GM21367 (cell line): ENCODE data around the gene LHB.

ENCODE experiments used
- ATAC-seq: cut with Tn5 transposase; IDR thresholded peaks from one replicate; pipeline ENCODE4 v1.9.1; 2021; ENCODE audit not compliant: unreplicated experiment

Gene LHB

DNA sequence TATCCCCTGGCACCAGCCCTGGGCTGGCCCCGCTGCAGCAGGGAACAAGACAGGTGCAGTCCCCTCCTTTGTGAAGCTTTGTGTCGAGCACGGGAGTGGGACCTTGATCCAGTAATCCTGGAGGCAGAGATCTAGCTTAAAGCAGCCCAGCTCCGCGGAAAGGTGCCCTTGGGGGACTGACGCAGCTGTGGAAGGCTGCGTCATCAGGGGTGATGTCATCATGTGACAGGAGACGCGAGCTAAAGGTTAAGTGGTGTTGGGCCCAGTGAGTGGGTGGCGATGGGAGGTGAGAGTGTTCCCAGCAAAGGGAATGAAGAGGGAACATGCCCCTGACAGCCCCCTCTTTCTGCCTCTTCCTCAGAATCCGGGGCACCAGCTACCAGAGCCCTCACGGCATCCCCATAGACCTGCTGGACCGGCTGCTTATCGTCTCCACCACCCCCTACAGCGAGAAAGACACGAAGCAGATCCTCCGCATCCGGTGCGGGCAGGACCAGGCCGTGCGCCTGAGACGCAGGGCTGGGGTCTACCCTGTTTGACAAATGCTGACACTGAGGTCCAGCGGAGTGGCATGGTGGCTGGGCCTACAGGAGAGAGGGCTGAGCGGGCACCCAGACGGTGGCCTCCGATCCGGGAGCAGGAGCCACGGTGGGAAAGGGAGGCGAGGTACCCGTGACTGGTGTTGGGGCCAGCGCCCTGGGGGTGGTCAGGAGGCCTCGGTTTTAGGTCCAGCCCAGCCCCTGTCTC lies 2.6 kb downstream of the LHB start:
- ATAC-seq = no peak

DNA sequence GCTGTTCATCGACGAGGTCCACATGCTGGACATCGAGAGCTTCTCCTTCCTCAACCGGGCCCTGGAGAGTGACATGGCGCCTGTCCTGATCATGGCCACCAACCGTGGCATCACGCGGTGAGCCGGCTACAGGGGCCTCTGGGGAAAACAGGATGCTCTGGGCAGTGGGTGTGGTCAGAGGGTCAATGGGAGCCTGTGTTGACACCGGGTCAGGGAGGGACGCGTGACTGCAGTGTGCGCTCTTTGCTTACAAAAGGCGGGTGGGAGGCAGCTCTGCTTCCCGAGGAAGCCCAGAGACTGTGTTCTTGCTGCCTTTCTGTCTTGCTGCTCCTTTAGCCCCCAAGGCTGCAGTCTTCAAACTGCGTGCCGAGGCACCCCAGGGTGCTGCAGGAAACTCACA lies 5.7 kb downstream of the LHB start:
- no peak for ATAC-seq

DNA sequence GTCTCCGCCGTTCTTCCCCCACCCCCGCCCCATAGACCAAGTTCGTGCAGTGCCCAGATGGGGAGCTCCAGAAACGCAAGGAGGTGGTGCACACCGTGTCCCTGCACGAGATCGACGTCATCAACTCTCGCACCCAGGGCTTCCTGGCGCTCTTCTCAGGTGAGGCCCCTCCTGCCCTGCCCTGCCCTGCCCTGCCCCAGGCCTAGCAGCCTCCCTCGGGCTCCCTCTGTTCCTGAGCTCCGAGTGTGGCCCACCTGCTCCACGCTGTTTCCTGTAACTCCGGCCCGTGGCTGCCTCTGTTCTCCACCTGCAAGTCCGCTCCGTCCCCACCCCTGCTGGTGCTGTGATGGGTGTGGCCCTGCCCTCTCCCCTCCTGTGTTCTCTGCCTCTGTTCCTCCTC lies 6.4 kb downstream of the LHB start:
- ATAC-seq = no peak

DNA sequence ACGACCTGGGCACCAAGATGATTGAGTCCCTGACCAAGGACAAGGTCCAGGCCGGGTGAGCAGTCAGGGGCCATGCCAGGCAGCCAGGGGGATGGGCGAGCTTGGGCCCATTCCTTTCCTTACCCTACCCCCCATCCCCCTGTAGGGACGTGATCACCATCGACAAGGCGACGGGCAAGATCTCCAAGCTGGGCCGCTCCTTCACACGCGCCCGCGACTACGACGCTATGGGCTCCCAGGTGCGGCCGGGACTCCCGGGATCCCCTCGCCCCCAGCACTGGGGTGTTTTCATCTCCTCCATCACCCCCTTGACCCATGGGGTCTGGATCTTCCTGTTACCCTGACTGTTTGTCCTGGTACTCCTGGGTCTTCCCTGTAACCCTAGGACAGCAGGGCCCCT lies 7.1 kb downstream of the LHB start:
- ATAC-seq = no peak

DNA sequence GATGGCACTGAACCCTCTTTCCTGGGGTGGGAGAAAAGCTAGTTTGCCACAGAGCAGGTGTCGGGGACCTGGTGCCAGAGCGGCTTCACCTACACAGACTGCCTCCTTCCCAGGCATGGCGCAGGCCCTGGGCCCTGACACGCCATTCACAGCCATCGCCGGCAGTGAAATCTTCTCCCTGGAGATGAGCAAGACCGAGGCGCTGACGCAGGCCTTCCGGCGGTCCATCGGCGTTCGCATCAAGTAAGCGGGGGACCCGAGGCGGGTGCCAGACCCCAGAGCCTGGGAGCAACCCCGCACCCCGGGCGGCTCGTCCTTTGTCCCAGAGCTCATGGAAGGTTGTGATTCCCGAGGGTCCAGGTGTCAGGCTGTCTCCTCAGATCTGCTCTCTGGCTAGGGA lies 10.0 kb downstream of the LHB start:
- no peak for ATAC-seq

DNA sequence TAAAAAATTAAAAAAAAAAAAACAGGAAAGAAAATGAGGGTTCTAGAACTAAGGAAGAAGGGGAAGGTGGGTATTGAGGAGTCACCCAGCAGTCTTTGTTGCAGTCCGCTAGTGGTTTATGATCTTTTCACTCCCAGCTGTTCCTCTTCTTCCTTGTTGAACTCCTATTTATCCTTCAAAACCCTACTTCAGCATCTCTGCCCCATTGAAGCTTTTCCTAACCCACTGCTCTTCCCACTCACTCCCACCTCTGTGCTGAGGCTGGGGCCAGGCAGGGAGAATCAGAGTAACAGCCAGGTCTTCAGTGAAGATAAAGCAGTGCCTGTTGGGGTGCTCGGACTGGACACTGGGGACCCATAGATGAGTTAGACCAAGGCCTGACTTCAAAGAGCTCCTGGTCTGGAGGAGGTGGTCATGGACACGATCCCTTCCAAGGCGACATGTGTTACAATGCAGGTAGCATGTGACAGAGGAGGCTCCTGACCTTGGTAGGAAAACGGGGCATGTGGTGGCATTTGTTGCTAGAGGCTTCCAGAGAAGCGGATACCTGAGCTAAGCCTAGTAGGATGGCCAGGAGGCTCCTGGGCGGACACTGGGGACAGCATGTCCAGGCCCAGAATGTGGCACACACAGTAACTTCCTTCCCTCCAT lies 11.8 kb downstream of the LHB start:
- no peak for ATAC-seq

DNA sequence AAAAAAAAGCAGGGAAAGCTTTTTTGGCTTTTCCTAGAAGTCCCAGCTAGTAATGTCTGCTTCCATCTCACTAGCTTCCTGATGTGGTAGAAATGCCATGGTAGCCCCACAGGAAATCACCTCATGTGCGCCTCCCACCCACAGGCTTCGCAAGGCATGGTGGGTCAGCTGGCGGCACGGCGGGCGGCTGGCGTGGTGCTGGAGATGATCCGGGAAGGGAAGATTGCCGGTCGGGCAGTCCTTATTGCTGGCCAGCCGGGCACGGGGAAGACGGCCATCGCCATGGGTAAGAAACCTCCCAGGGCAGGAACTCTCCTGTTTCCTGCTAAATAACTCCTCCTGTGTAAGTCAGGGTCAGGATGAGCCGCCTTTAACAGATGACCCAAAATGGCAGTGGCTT lies 12.8 kb downstream of the LHB start:
- ATAC-seq = no peak

DNA sequence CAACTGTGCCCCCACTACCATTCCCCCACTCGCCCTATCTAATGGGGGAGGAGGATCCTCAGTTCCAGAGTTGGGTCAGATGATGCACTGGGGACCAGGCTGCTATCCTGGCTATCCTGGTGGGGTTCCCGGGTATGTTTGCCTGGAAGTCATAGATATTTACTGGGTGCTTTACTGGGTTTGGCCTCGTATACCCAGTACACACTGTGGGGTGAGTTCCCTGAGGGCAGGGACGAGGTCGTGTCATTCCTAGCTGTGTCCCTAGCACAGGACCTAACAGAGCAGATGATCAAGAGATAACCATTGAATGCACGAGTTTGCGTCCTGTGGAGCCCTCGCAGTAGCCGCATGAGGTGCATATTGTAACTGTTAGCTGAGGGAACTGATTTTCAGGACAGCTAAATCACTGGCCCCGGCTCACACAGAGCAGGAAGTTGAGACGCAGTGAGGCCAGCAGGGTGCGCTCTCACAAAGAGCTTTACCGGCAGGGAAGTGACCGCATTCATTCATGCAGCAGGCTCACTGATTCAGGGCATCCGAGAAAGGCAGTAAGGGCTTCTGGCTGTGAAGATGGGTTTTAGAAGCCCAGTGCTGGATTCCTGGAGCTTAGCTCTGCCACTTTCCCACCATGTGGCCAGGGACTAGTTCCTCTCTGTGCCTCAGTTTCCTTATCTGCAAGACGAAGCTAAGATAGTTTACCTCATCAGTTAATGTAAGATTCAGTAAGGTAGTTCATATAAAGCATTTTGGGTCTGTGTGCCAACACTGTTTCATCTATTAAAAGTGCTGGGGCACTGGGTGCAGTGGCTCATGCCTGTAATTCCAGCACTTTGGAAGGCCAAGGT lies 17.2 kb downstream of the LHB start:
- ATAC-seq = no peak

DNA sequence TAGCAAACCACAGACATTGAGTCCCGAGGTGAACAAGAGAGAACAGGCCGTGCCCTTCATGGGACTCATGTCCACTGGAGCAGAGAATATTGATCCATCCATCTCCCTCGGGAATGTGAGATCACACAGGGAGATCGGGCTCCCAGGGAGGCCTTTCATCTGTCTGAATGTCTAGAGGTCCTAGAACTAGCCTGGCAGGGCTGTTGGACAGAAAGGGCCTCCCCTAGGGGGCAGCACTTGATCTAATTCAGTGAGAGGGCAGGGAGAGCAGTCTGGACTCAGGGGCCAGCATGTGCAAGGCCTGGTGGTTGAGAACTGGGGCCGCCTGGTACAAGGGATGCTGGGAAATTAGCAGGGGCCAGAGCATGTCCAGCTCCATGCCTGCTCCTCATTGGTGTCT lies 18.9 kb downstream of the LHB start:
- no peak for ATAC-seq

DNA sequence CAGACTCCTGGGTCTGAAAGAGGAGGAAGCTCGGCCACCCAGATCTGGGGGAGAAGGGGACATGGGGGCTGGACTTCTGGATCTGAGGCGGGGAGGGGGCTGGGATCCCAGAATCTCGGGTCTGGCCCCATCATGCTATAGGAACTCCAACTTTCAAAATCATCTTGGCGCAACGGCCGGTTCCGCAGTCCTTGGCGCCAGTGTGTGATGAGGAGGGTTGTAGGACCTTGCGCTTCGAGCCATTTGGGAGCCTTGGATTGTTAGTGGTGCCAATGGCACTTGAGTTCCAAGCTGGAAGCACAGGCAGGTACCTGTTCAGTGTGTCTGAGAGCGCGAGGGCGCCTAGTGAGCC lies 22.9 kb downstream of the LHB start:
- no peak for ATAC-seq

DNA sequence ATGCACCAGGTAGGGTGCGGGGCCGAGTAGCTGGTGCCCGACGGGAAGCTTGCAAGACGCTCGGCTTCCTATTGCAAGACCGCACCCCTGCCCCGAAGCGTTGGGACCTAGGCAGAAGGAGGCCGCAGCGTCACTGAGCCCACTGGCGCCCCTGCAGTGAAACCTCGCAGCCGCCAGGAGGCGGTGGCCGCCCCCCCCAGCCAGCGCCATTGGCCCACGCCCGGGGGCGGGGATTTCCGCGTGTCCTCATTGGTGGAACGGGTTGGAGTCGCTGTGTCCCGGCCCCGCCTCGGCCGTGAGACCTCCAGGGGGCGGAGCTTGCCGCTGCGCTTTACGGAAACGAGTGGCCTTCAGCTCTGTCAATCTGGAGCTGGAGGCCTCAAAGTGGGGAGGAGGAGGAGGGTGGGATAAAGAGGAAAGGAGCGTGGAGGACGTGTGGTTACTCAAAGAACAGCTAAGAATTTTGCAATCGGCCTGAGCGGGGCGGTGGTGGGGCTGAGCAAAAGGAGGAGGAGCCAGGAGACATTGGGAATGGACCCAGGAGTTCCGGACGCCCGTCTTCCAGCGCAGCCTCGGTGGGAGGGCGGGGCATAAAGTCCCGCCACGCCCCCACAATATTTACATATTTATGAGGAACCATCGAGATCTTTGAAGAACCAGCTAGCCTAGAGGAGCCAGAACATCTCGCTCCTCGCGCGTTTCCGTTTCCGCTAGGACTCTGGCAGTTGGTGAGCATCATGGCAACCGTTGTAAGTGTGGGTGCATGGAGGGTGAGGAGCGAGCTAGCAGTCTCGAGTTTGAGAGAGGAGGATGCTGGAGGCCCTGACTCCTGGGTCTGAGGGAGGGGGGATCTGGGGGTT lies 23.5 kb downstream of the LHB start, which contains the start of the genes GYS1 and RUVBL2:
Gene GYS1, minus strand, starts transcription at position 135 of the 860 bp plus-strand sequence. CDS start 197 bp downstream, outside the sequence.
Gene RUVBL2, plus strand, starts transcription at position 713 of the 860 bp plus-strand sequence. Its CDS starts 25 bp downstream, at position 738.
- peak; percentile 71 for ATAC-seq

DNA sequence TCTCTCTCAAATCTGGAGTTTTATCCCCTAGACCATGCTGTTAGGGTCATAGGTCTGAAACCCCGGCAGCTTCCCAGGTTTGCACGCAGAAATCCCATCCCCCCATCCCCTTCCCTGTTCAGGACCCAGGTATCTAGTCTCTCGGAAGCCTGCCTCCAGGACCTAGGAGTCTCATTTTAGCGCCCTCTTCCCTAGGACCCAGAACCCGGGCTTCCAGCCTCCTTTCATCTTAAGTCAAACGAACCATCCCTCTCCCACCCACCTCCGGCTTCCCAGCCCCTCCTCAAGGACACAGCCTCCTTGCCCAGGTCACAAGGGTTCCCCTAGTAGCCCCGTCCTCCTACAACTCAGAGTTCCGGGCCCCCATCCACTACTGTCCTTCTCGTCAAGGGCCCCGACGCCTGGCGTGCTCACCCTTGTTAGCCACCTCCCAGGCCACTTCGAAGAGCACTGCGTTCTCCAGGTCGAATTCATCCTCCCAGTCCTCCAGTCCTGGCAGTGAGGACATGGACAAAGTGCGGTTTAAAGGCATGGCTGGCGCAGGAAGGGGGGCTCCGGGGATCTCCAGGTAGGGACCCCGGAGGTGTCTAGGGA lies 24.2 kb downstream of the LHB start:
- peak; percentile 1 for ATAC-seq

DNA sequence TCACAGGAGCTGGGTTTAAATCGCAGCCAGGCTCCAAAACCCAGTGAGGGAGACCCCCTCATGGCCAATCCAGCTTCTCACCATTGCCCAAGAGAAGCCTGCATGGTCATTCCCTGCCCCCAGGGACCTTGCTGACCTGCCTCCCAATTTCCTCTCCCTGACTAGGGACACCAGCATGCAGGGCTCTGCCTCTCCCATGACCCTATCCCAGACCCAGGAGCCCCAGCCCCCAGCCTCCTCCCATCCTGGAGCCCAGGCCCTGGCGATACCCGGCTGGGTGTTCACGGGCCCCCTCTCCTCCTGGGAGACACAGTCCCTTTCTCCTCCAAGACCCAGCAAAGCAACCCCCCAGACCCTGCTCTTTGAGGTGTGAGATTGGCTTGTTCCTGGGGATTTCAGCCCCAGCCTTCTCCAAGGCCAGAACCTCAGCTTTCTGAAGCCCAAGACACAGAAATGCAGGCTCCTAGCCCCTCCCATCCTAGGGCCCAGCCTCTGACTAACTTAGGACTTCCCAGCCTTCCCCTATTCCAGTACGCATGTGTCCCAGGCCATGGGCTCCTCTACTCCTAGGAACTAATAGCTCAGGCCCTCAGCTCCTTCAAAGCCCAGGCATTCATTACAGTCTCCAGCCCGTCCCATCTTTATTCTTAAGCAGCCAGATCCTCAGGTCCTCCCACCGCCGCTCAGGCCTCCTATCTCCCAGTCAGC lies 24.9 kb downstream of the LHB start:
- ATAC-seq = no peak

DNA sequence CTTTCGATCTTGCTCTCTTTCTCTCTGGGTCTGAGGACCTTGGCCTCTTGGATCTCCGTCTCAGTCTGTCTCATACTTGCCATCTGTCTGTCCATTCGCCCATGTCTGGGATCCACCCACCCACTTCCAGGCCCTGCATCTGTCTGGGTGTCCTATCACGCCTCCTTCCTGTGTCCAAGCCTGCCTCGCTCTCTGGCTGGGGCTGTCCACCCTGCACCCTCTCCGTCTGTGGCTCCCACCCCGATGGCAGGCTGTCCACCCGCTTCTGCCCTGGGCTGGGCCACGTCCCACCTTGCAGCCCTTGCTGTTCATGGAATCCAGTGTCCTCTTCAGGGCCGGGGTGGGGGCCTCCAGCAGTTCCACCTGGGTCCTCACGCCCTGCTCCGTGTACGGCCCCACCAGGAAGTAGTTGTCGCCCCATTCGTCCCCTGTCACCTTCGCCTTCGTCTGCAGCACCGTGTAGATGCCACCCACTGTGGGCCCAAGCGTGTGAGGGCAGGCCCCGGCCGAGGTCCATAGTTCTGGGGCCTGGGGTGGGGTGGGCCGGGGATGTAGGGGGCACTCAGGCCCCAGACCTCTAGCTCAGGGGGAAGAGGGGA lies 25.8 kb downstream of the LHB start:
- ATAC-seq = no peak

DNA sequence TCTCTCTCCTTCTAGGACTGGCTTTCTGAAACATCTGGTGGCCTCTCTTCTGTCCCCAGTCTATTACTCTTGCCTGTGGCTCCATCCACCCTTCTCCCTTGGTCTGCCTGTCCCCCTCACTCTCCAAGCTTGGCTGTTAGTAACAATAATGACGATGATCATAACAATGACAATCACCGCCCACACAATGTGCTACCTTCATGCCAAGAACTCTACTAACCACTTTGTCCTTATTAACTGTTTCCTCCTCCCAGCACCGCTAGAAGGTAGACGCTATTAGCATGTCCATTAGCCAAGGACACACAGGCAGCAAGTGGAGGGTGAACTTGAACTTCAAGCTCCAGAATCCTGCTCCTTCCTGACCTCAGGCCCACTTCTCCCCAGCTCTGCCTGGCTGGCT lies 26.5 kb downstream of the LHB start:
- ATAC-seq = no peak

DNA sequence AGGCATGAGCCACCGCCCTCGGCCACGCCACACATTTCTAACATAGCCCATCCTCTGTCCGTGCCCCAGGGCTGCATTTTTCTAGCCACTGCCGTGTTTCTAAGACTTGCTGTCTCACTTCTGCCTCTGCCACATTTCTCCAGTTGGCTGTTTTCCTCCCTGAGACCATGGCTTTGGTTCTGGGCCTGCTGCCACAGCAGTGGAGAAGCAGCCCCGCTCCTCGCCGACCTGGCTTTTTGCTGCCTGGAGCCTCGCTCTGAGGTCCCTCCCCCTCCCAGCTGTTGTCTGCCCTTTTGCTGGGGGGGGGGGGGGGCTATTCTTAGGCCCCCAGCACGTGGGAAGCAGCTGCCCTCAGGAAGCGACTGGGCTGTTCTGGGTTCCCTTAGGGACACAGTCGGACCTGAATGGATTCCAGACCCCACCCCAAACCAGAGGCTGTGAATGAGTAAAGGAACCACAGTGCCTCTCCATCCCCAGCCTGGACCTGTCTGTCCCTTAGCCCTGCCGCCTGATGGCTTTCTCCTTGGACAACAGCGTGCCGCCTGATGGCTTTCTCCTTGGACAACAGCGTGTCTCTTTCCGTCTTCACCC lies 27.1 kb downstream of the LHB start:
- no peak for ATAC-seq

DNA sequence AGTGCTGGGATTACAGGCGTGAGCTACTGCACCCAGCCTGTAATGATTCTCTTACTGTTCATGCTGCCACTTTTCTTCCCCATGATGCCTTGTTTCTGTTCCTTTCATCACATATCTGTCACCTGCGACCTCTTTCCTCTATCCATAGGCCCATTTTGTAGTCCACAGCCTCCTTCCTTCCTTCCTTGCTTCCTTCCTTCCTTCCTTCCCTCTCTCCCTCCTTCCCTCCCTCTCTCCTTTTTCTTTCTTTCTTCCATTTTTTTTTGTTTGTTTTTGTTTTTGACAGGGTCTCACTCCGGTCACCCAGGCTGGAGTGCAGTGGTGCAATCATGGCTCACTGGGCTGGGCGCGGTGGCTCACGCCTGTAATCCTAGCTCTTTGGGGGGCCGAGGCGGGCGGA lies 28.0 kb downstream of the LHB start:
- ATAC-seq = no peak

DNA sequence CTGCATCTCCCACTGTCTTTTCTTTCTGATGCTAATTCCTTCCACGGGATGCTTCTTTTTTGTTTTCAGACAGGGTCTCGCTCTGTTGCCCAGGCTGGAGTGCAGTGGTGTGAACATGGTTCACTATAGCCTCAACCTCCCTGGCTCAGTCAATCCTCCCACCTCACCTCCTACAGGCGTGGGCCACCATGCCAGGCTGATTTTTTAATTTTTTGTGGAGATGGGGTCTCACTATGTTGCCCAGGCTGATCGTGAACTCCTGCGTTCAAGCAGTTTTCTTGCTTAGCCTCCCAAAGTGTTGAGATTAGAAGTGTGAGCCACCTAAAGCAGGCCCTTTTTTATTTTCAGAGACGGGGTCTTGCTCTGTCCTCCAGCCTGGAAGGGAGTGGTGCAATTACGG lies 28.6 kb downstream of the LHB start:
- no peak for ATAC-seq

DNA sequence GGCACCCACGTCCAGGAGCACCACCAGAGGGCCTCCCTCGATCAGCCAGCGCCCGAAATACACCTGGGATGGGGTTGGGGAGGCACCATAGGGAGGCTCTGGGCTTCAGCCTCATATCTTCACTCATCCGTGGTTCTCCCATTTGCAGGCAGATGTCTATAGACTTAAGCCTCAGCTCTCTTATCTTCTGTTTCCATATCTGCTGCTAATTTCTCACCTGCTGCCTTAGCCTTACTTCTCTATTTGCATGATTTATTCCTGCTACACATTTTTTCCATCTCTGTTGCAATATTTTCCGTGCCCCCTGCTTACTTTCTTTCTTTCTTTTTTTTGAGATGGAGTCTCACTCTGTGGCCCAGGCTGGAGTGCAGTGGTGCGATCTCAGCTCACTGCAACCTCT lies 29.6 kb downstream of the LHB start:
- ATAC-seq = no peak
